HCT116 (cell line): Measurements from ENCODE around the gene TCOF1. TPM values are rescaled to one million over a fixed set of nuclear protein-coding genes. Genes with fewer than 3 reads are reported as not detected.

ENCODE experiments used
- ATAC-seq: fragments of 200-7000 bp; cut with Tn5 transposase; 2 replicates; pipeline ENCODE4 v1.9.1; 2020; ENCODE audit warnings: mild to moderate bottlenecking, moderate library complexity
- BruUV-seq: library from RNA; stranded (reverse); fragments of 400-500 nt; replicated peaks from 2 replicates; lab custom pipeline; 2021; lab: Mats Ljungman, UMichigan
- CTCF ChIA-PET: fragments of 300-600 bp; sonication (Branson Sonifier 250); formaldehyde crosslinking; loops from one replicate; lab custom pipeline; 2021; ENCODE audit warnings: antibody characterized with exemption; lab: Charles Lee
- POLR2A ChIA-PET: fragments of 300-600, 350-600 bp; sonication (Branson Sonifier 250); formaldehyde crosslinking; loops from one replicate; lab custom pipeline; 2021; ENCODE audit warnings: antibody characterized with exemption; lab: Charles Lee
- RAD21 ChIA-PET, 2 experiments: fragments of 300-600 bp; sonication (Branson Sonifier 250); formaldehyde crosslinking; loops; one replicate each; lab custom pipeline; 2023; ENCODE audit warnings: low total read pairs in 2 of 2; ENCODE audit not compliant: uncharacterized antibody in 2 of 2, unreplicated experiment in 2 of 2, low non-redundant PET in 1 of 2; lab: Charles Lee
- DNase-seq: peaks from one replicate; pipeline ENCODE4 v3.0.0-alpha.2; 2010; ENCODE audit warnings: low read depth, low spot score
- H2AFZ ChIP-seq: fragments of 200-600 bp; shearing (Covaris generic), sonication (generic); 2 replicates; pipeline ENCODE4 v1.6.1; 2017; ENCODE audit warnings: low read depth, mixed run types, mixed read lengths, antibody characterized with exemption, low read length; ENCODE audit not compliant: poor library complexity, severe bottlenecking
- H3K27ac ChIP-seq: 2 replicates; pipeline ENCODE4 v1.5.1; 2012; ENCODE audit warnings: low read depth, low read length
- H3K27me3 ChIP-seq: fragments of 200-600 bp; sonication (generic); 2 replicates; pipeline ENCODE4 v1.6.1; 2016; ENCODE audit warnings: mixed run types, low read length, mixed read lengths; ENCODE audit not compliant: insufficient read depth
- H3K36me3 ChIP-seq, 2 experiments: fragments of 200-500 bp in 1 of 2; fragments of 200-600 bp in 1 of 2; sonication (Bioruptor generic) in 1 of 2; sonication (generic) in 1 of 2; 2 replicates each; pipeline versions ENCODE4 v1.5.1 to v1.6.1; 2014 to 2016; ENCODE audit warnings: low read length in 2 of 2, inconsistent platforms in 1 of 2, mixed read lengths in 1 of 2, mixed run types in 1 of 2; ENCODE audit not compliant: insufficient read depth in 2 of 2, control insufficient read depth in 1 of 2
- H3K4me1 ChIP-seq, 2 experiments: fragments of 200-600 bp in 1 of 2; sonication (generic) in 1 of 2; 2 replicates each; pipeline versions ENCODE4 v1.5.1 to v1.6.1; 2012 to 2017; ENCODE audit warnings: low read length in 2 of 2, inconsistent platforms in 1 of 2, mild to moderate bottlenecking in 1 of 2, mixed read lengths in 1 of 2, mixed run types in 1 of 2, moderate library complexity in 1 of 2; ENCODE audit not compliant: insufficient read depth in 2 of 2, control insufficient read depth in 1 of 2
- H3K4me2 ChIP-seq: fragments of 200-600 bp; sonication (generic); 2 replicates; pipeline ENCODE4 v1.6.1; 2017; ENCODE audit warnings: mixed run types, low read length, mixed read lengths
- H3K4me3 ChIP-seq, 2 experiments: fragments of 200-600 bp in 1 of 2; sonication (generic) in 1 of 2; replicated peaks in 1 of 2; 2 replicates each; pipeline ENCODE4 v1.5.1; 2011 to 2016; ENCODE audit warnings: low read length in 2 of 2, control low read depth in 1 of 2, low read depth in 1 of 2, mild to moderate bottlenecking in 1 of 2, mixed read lengths in 1 of 2, mixed run types in 1 of 2
- H3K79me2 ChIP-seq: fragments of 200-600 bp; sonication (generic); 2 replicates; pipeline ENCODE4 v1.6.1; 2017; ENCODE audit warnings: mild to moderate bottlenecking, mixed run types, low read length, moderate library complexity, mixed read lengths; ENCODE audit not compliant: insufficient read depth
- H3K9ac ChIP-seq: fragments of 200-600 bp; sonication (generic); 2 replicates; pipeline ENCODE4 v1.6.1; 2016; ENCODE audit warnings: low read length, mixed read lengths
- H3K9me2 ChIP-seq: fragments of 200-600 bp; sonication (generic), shearing (Covaris generic); 2 replicates; pipeline ENCODE4 v1.6.1; 2017; ENCODE audit warnings: mixed run types, mild to moderate bottlenecking, moderate library complexity; ENCODE audit not compliant: insufficient read depth
- H3K9me3 ChIP-seq, 2 experiments: fragments of 200-500 bp in 1 of 2; fragments of 200-600 bp in 1 of 2; sonication (Bioruptor generic) in 1 of 2; sonication (generic) in 1 of 2; 2 replicates each; pipeline ENCODE4 v1.6.1; 2014 to 2017; ENCODE audit warnings: low read length in 2 of 2, mixed read lengths in 2 of 2, inconsistent platforms in 1 of 2, low read depth in 1 of 2, mild to moderate bottlenecking in 1 of 2, mixed run types in 1 of 2, moderate library complexity in 1 of 2; ENCODE audit not compliant: control insufficient read depth in 1 of 2, insufficient read depth in 1 of 2
- H4K20me1 ChIP-seq: fragments of 200-600 bp; sonication (generic), shearing (Covaris generic); 2 replicates; pipeline ENCODE4 v1.6.1; 2017; ENCODE audit warnings: mixed run types, mild to moderate bottlenecking, moderate library complexity; ENCODE audit not compliant: insufficient read depth
- ATF3 ChIP-seq: IDR thresholded peaks from 2 replicates; pipeline ENCODE4 v1.6.1; 2012
- CBX3 ChIP-seq: IDR thresholded peaks from 2 replicates; pipeline ENCODE4 v1.6.1; 2012; ENCODE audit warnings: low read depth
- EGR1 ChIP-seq: IDR thresholded peaks from 2 replicates; pipeline ENCODE4 v1.6.1; 2012; ENCODE audit warnings: low read depth
- ELF1 ChIP-seq: IDR thresholded peaks from 2 replicates; pipeline ENCODE4 v1.6.1; 2012; ENCODE audit warnings: low read depth, borderline replicate concordance
- EZH2 ChIP-seq: fragments of 200-600 bp; sonication (generic); IDR thresholded peaks from 2 replicates; pipeline ENCODE4 v1.6.1; 2017; ENCODE audit warnings: antibody characterized with exemption, mixed run types
- FOSL1 ChIP-seq: IDR thresholded peaks from 2 replicates; pipeline ENCODE4 v1.6.1; 2012; ENCODE audit warnings: low read depth
- JUND ChIP-seq: IDR thresholded peaks from 2 replicates; pipeline ENCODE4 v1.6.1; 2012
- MAX ChIP-seq: IDR thresholded peaks from 2 replicates; pipeline ENCODE4 v1.6.1; 2012
- POLR2A ChIP-seq: IDR thresholded peaks from 2 replicates; pipeline ENCODE4 v1.7.0; 2011; ENCODE audit warnings: borderline replicate concordance; ENCODE audit not compliant: insufficient read depth, insufficient read length; ENCODE audit errors: extremely low read depth
- POLR2AphosphoS5 ChIP-seq: IDR thresholded peaks from 2 replicates; pipeline ENCODE4 v1.6.1; 2011; ENCODE audit warnings: mild to moderate bottlenecking, low read depth, low read length, moderate library complexity
- RAD21 ChIP-seq: IDR thresholded peaks from 2 replicates; pipeline ENCODE4 v1.6.1; 2012; ENCODE audit warnings: low read depth, mild to moderate bottlenecking
- TCF7L2 ChIP-seq: IDR thresholded peaks from 2 replicates; pipeline ENCODE4 v1.7.0; 2011; ENCODE audit warnings: borderline replicate concordance, inconsistent platforms; ENCODE audit not compliant: insufficient read depth, insufficient read length; ENCODE audit errors: extremely low read depth
- ZBTB33 ChIP-seq: IDR thresholded peaks from 2 replicates; pipeline ENCODE4 v1.6.1; 2011; ENCODE audit warnings: mild to moderate bottlenecking, low read length, moderate library complexity; ENCODE audit not compliant: insufficient replicate concordance; ENCODE audit errors: extremely low read depth
- ZFX ChIP-seq: fragments of 450-650 bp; IDR thresholded peaks from 2 replicates; pipeline ENCODE4 v1.6.1; 2017
- ZNF274 ChIP-seq: fragments of 200-500 bp; sonication (Bioruptor generic); IDR thresholded peaks from 2 replicates; pipeline ENCODE4 v1.6.1; 2014; ENCODE audit warnings: mild to moderate bottlenecking, low read depth, low read length, inconsistent platforms
- intact Hi-C: fragments of 100-400 bp; cut with micrococcal nuclease; formaldehyde crosslinking; loops from 2 replicates; pipeline ENCODE4 v1.10.0; 2022
- total RNA-seq: library from RNA; stranded (reverse); gene quantifications from one replicate; pipeline ENCODE4 v1.2.1, GENCODE V29; 2021; ENCODE audit not compliant: unreplicated experiment
- TF ChIP-seq, protein P1 (sequence below): IDR thresholded peaks from 2 replicates; pipeline ENCODE4 v1.6.1; 2012; ENCODE audit warnings: low read depth

TCOF1 gene
- total RNA-seq, 1 experiment from 2014 or later, result 94.7 TPM

GRCh38 chr5:150319484-150319790 lies 38.1 kb upstream of the TCOF1 start:
- POLR2A ChIA-PET, result no interaction called here
- H2AFZ ChIP-seq, result no peak overlapping the region
- no peak overlapping the region for H3K27ac ChIP-seq

More at GRCh38 chr5:150319484-150319790, 38.1 kb upstream of the TCOF1 start:
- no peak overlapping the region for H3K9ac ChIP-seq
- RAD21 ChIA-PET, result no interaction called here
- no peaks in the 10 kb centered on the region for H3K36me3 ChIP-seq
- peaks cover 16 to 59% of the 10 kb centered on the region in 2 experiments for H3K4me1 ChIP-seq
- H3K9me2 ChIP-seq, result no peaks in the 10 kb centered on the region
- H3K9me3 ChIP-seq, result no peaks in the 10 kb centered on the region
- DNase-seq, result no peak
- H3K79me2 ChIP-seq, result no peaks in the 10 kb centered on the region
- TF ChIP-seq RAD21 (no peak), ELF1 (no peak), EZH2 (no peak), POLR2A (no peak), CBX3 (no peak), ZNF274 (no peak), ZBTB33 (no peak), TCF7L2 (no peak), POLR2AphosphoS5 (no peak), ATF3 (no peak), ZFX (no peak), FOSL1 (no peak), EGR1 (no peak), JUND (no peak), MAX (no peak)
- TF ChIP-seq, protein P1, sequence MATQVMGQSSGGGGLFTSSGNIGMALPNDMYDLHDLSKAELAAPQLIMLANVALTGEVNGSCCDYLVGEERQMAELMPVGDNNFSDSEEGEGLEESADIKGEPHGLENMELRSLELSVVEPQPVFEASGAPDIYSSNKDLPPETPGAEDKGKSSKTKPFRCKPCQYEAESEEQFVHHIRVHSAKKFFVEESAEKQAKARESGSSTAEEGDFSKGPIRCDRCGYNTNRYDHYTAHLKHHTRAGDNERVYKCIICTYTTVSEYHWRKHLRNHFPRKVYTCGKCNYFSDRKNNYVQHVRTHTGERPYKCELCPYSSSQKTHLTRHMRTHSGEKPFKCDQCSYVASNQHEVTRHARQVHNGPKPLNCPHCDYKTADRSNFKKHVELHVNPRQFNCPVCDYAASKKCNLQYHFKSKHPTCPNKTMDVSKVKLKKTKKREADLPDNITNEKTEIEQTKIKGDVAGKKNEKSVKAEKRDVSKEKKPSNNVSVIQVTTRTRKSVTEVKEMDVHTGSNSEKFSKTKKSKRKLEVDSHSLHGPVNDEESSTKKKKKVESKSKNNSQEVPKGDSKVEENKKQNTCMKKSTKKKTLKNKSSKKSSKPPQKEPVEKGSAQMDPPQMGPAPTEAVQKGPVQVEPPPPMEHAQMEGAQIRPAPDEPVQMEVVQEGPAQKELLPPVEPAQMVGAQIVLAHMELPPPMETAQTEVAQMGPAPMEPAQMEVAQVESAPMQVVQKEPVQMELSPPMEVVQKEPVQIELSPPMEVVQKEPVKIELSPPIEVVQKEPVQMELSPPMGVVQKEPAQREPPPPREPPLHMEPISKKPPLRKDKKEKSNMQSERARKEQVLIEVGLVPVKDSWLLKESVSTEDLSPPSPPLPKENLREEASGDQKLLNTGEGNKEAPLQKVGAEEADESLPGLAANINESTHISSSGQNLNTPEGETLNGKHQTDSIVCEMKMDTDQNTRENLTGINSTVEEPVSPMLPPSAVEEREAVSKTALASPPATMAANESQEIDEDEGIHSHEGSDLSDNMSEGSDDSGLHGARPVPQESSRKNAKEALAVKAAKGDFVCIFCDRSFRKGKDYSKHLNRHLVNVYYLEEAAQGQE, result no peak
- TF ChIP-seq, all 23 proteins: peak for 0
- H3K4me2 ChIP-seq, result no peak overlapping the region
- no peak overlapping the region for H3K4me3 ChIP-seq
- no peak for ATAC-seq
- CTCF ChIA-PET, result no interaction called here
- H4K20me1 ChIP-seq, result no peaks in the 10 kb centered on the region
- intact Hi-C loops, result no loop called here
- no TSS peak for BruUV-seq
- no peaks in the 10 kb centered on the region for H3K27me3 ChIP-seq
